Measurements from ENCODE around the gene SNX14.
A peak's percentile ranks its signal among the peaks of the same experiment; 100 is the strongest.

SNX14 gene

GRCh38 chr6:85462673-85463072, 131.0 kb downstream of the SNX14 start:
- DNase-seq (ENCODE audit: low spot score) = no peak

- no peak for DNase-seq (ENCODE audit: low spot score)
These were observed 131.9 kb downstream of the SNX14 start for GRCh38 chr6:85461798-85462170.

- peak; percentile 43 for DNase-seq (ENCODE audit: low spot score)
These were observed 132.5 kb downstream of the SNX14 start for GRCh38 chr6:85460921-85461797.

GRCh38 chr6:85460154-85460920, 133.3 kb downstream of the SNX14 start:
- DNase-seq (ENCODE audit: low spot score) = no peak

GRCh38 chr6:85459224-85459901, 134.3 kb downstream of the SNX14 start:
- peak; percentile 61 for DNase-seq (ENCODE audit: low spot score)

- peak; percentile 64 for DNase-seq (ENCODE audit: low spot score)
These were observed 134.9 kb downstream of the SNX14 start for GRCh38 chr6:85458782-85459181.

- DNase-seq (ENCODE audit: low spot score) = peak; percentile 57
These were observed 135.5 kb downstream of the SNX14 start for GRCh38 chr6:85458184-85458583.

- DNase-seq (ENCODE audit: low spot score) = no peak
These were observed 136.9 kb downstream of the SNX14 start for GRCh38 chr6:85456782-85457181.

Data from kidney tubule cell (primary cell).